HepG2 (cell line): ENCODE results near the gene ELF1. TPM values are rescaled to one million over a fixed set of nuclear protein-coding genes. Genes with fewer than 3 reads are reported as not detected.

Experiments used
- CCDC6 ChIP-seq: sonication (generic); formaldehyde crosslinking; IDR thresholded peaks from 2 replicates; pipeline ENCODE4 v1.8.1; 2022; ENCODE audit warnings: mild to moderate bottlenecking, missing genetic modification reagents, moderate library complexity
- EZH2 ChIP-seq: conservative IDR thresholded peaks from 2 replicates; pipeline ENCODE4 v1.6.1; 2012; ENCODE audit warnings: mild to moderate bottlenecking, low read depth, low read length, moderate library complexity
- GLMP ChIP-seq: sonication (generic); formaldehyde crosslinking; IDR thresholded peaks from 2 replicates; pipeline ENCODE4 v1.9.0; 2021; ENCODE audit warnings: missing genetic modification reagents, mild to moderate bottlenecking, borderline replicate concordance
- GTF3A ChIP-seq: sonication (generic); formaldehyde crosslinking; conservative IDR thresholded peaks from 2 replicates; pipeline ENCODE4 v1.4.0; 2020; ENCODE audit warnings: mild to moderate bottlenecking, missing genetic modification reagents
- LCORL ChIP-seq, 2 experiments: fragments of 450-650 bp in 1 of 2; sonication (generic) in 1 of 2; formaldehyde crosslinking in 1 of 2; IDR thresholded peaks; 2 replicates each; pipeline versions ENCODE4 v1.5.0 to v1.6.1; 2017 to 2020; ENCODE audit warnings: antibody characterized with exemption in 1 of 2, missing genetic modification reagents in 1 of 2
- MAFF ChIP-seq: IDR thresholded peaks from 2 replicates; pipeline ENCODE4 v1.6.1; 2011; ENCODE audit warnings: low read depth, low read length, improper control_type of control experiment
- NFRKB ChIP-seq: fragments of 450-650 bp; IDR thresholded peaks from 2 replicates; pipeline ENCODE4 v1.6.1; 2017
- NRL ChIP-seq: sonication (generic); formaldehyde crosslinking; IDR thresholded peaks from 2 replicates; pipeline ENCODE4 v1.5.0; 2020; ENCODE audit warnings: missing genetic modification reagents, mild to moderate bottlenecking, moderate library complexity, borderline replicate concordance
- RELA ChIP-seq: sonication (generic); formaldehyde crosslinking; IDR thresholded peaks from 2 replicates; pipeline ENCODE4 v1.4.0; 2020; ENCODE audit warnings: missing genetic modification reagents
- SCMH1 ChIP-seq: sonication (generic); formaldehyde crosslinking; IDR thresholded peaks from 2 replicates; pipeline ENCODE4 v1.9.0; 2021; ENCODE audit warnings: missing genetic modification reagents, mild to moderate bottlenecking, borderline replicate concordance
- SMC3 ChIP-seq: IDR thresholded peaks from 2 replicates; pipeline ENCODE4 v1.6.1; 2011; ENCODE audit warnings: low read length, improper control_type of control experiment
- SUZ12 ChIP-seq: fragments of 150-350 bp; IDR thresholded peaks from 2 replicates; pipeline ENCODE4 v1.6.1; 2014; ENCODE audit warnings: low read depth, low read length
- TCF7 ChIP-seq: sonication (generic); IDR thresholded peaks from 2 replicates; pipeline ENCODE4 v1.6.1; 2016; ENCODE audit warnings: antibody characterized with exemption, low read depth
- ZFP82 ChIP-seq: sonication (generic); formaldehyde crosslinking; IDR thresholded peaks from 2 replicates; pipeline ENCODE4 v1.5.1; 2020; ENCODE audit warnings: mild to moderate bottlenecking, missing genetic modification reagents, borderline replicate concordance
- ZHX2 ChIP-seq, 2 experiments: sonication (generic) in 1 of 2; formaldehyde crosslinking in 1 of 2; IDR thresholded peaks; 2 replicates each; pipeline versions ENCODE4 v1.6.1 to v1.9.0; 2014 to 2022; ENCODE audit warnings: antibody characterized with exemption in 1 of 2, borderline replicate concordance in 1 of 2, inconsistent platforms in 1 of 2, low read depth in 1 of 2, missing genetic modification reagents in 1 of 2
- ZNF33A ChIP-seq: sonication (generic); formaldehyde crosslinking; IDR thresholded peaks from 2 replicates; pipeline ENCODE4 v1.5.1; 2020; ENCODE audit warnings: missing genetic modification reagents, mild to moderate bottlenecking, moderate library complexity, borderline replicate concordance
- ZNF362 ChIP-seq: sonication (generic); formaldehyde crosslinking; IDR thresholded peaks from 2 replicates; pipeline ENCODE4 v1.4.0; 2020; ENCODE audit warnings: missing genetic modification reagents, mild to moderate bottlenecking, borderline replicate concordance
- ZNF883 ChIP-seq: sonication (generic); formaldehyde crosslinking; IDR thresholded peaks from 2 replicates; pipeline ENCODE4 v1.5.1; 2020; ENCODE audit warnings: mild to moderate bottlenecking, missing genetic modification reagents; ENCODE audit errors: not compliant biosample characterization
- ZSCAN30 ChIP-seq: sonication (generic); formaldehyde crosslinking; IDR thresholded peaks from 2 replicates; pipeline ENCODE4 v1.5.0; 2020; ENCODE audit warnings: mild to moderate bottlenecking, missing genetic modification reagents
- polyA plus RNA-seq, 8 experiments: library from polyadenylated mRNA; depleted of rRNA in 3 of 8; stranded (reverse) in 7 of 8; unstranded in 1 of 8; fragments of >200 nt; fragmentation: Illumina TruSeq in 4 of 8; extraction: Trizol in 4 of 8; gene quantifications; 2 replicates each; pipeline versions ENCODE4 v1.2.1 to v1.2.3, GENCODE V29; 2011 to 2016; ENCODE audit warnings: low read depth in 4 of 8, missing spikeins in 1 of 8, mixed read lengths in 1 of 8; ENCODE audit not compliant: insufficient read depth in 1 of 8
- total RNA-seq, 5 experiments: library from RNA; depleted of rRNA; stranded (reverse); fragments of >200 nt; fragmentation: Illumina TruSeq; extraction: Trizol; gene quantifications; 2 replicates each; pipeline ENCODE4 v1.2.3, GENCODE V29; 2016; ENCODE audit warnings: low read depth in 1 of 5
- TF ChIP-seq, protein P1 (sequence below): sonication (generic); formaldehyde crosslinking; IDR thresholded peaks from 2 replicates; pipeline ENCODE4 v1.5.0; 2020; ENCODE audit warnings: mild to moderate bottlenecking, missing genetic modification reagents

The ELF1 gene
- total and polyA plus RNA-seq, 2 of the 13 experiments (the other 11 are each of a cell fraction or from before 2014, with no cell fraction given), result 24.6 to 71.5 TPM

DNA sequence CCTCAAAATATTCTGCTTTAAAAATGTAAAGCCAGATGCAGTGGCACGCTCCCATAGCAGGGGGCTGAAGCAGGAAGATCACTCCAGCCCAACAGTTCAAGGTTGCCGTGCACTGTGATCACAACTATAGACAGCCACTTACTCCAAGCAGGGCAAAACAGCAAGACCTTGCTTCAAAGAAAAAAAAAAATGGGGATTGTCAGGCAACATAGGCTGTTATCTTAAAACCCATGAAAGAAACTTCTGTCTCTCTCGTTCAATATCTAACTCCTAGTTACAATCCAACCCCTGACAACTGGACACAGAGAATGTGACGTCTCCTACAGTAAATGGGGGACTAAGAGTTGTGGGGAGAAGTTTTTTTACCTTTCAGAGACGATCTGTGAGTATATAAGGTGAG is 17.4 kb downstream of the ELF1 start (continued):
- TF ChIP-seq GLMP (CRISPR knock-in tag) (no peak), ZSCAN30 (CRISPR knock-in tag) (no peak), NFRKB (no peak), ZHX2 (IDR thresholded peaks at IDR 0.05; ENCODE audit: low read depth) (no peak), ZHX2 (CRISPR knock-in tag; IDR thresholded peaks at IDR 0.05; ENCODE audit: borderline replicate concordance) (no peak), ZNF883 (CRISPR knock-in tag) (no peak), LCORL (IDR thresholded peaks at IDR 0.05) (no peak), LCORL (CRISPR knock-in tag; IDR thresholded peaks at IDR 0.05) (no peak), SMC3 (0 out of 2 replicates have a peak, but pooled peaks have one; percentile 1), TCF7 (no peak), ZNF362 (peak; percentile 99), ZFP82 (CRISPR knock-in tag) (no peak), MAFF (no peak), SCMH1 (no peak), NRL (CRISPR knock-in tag) (no peak), GTF3A (CRISPR knock-in tag) (no peak), SUZ12 (no peak), CCDC6 (CRISPR knock-in tag) (no peak), EZH2 (no peak), RELA (no peak), ZNF33A (CRISPR knock-in tag) (no peak)
- TF ChIP-seq, protein P1, sequence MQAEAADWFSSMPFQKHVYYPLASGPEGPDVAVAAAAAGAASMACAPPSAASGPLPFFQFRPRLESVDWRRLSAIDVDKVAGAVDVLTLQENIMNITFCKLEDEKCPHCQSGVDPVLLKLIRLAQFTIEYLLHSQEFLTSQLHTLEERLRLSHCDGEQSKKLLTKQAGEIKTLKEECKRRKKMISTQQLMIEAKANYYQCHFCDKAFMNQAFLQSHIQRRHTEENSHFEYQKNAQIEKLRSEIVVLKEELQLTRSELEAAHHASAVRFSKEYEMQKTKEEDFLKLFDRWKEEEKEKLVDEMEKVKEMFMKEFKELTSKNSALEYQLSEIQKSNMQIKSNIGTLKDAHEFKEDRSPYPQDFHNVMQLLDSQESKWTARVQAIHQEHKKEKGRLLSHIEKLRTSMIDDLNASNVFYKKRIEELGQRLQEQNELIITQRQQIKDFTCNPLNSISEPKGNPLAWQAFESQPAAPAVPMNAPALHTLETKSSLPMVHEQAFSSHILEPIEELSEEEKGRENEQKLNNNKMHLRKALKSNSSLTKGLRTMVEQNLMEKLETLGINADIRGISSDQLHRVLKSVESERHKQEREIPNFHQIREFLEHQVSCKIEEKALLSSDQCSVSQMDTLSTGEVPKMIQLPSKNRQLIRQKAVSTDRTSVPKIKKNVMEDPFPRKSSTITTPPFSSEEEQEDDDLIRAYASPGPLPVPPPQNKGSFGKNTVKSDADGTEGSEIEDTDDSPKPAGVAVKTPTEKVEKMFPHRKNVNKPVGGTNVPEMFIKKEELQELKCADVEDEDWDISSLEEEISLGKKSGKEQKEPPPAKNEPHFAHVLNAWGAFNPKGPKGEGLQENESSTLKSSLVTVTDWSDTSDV (CRISPR knock-in tag), result no peak
